Panc1 (cell line): ENCODE results near the gene TRAPPC6A. TPM values are rescaled to one million over a fixed set of nuclear protein-coding genes. Genes with fewer than 3 reads are reported as not detected.

Experiments
- ATAC-seq: fragments of 200-7000 bp; cut with Tn5 transposase; 2 replicates; pipeline ENCODE4 v1.9.1; 2020; ENCODE audit warnings: mild to moderate bottlenecking, moderate library complexity
- BruUV-seq: library from RNA; stranded (reverse); fragments of 400-500 nt; replicated peaks from 2 replicates; lab custom pipeline; 2021; lab: Mats Ljungman, UMichigan
- CTCF ChIA-PET: fragments of 300-600 bp; sonication (Branson Sonifier 250); formaldehyde crosslinking; loops from one replicate; lab custom pipeline; 2022; ENCODE audit warnings: antibody characterized with exemption; lab: Charles Lee
- POLR2A ChIA-PET: fragments of 300-600 bp; sonication (Branson Sonifier 250); formaldehyde crosslinking; loops from one replicate; lab custom pipeline; 2022; ENCODE audit warnings: antibody characterized with exemption; lab: Charles Lee
- DNase-seq: peaks from one replicate; pipeline ENCODE4 v3.0.0-alpha.2; 2010; ENCODE audit warnings: low read depth, low spot score
- H3K27ac ChIP-seq: 2 replicates; pipeline ENCODE4 v1.5.1; 2011; ENCODE audit warnings: mild to moderate bottlenecking, low read length, inconsistent platforms
- H3K27me3 ChIP-seq: fragments of 200-500 bp; sonication (Bioruptor generic); 2 replicates; pipeline ENCODE4 v1.6.0; 2014; ENCODE audit warnings: low read length, inconsistent platforms; ENCODE audit not compliant: control insufficient read depth, insufficient read depth
- H3K36me3 ChIP-seq: fragments of 200-500 bp; sonication (Bioruptor generic); 2 replicates; pipeline ENCODE4 v1.5.1; 2014; ENCODE audit warnings: inconsistent platforms, mild to moderate bottlenecking, low read length, moderate library complexity; ENCODE audit not compliant: control insufficient read depth, insufficient read depth
- H3K4me1 ChIP-seq: 2 replicates; pipeline ENCODE4 v1.5.1; 2011; ENCODE audit warnings: inconsistent platforms, mild to moderate bottlenecking, low read length, moderate library complexity; ENCODE audit not compliant: control insufficient read depth, insufficient read depth
- H3K4me3 ChIP-seq, 2 experiments: 2 replicates each; pipeline ENCODE4 v1.5.1; 2011 to 2012; ENCODE audit warnings: low read depth in 2 of 2, low read length in 2 of 2, mild to moderate bottlenecking in 2 of 2, inconsistent platforms in 1 of 2, moderate library complexity in 1 of 2
- H3K9me3 ChIP-seq: fragments of 200-500 bp; sonication (Bioruptor generic); 2 replicates; pipeline ENCODE4 v1.5.1; 2014; ENCODE audit warnings: low read depth, mild to moderate bottlenecking, inconsistent platforms, low read length, moderate library complexity; ENCODE audit not compliant: control insufficient read depth, insufficient read depth
- POLR2AphosphoS5 ChIP-seq: IDR thresholded peaks from 2 replicates; pipeline ENCODE4 v1.6.1; 2012; ENCODE audit warnings: mild to moderate bottlenecking, low read depth, low read length, moderate library complexity
- REST ChIP-seq, 2 experiments: IDR thresholded peaks; 2 replicates each; pipeline ENCODE4 v1.6.1; 2011 to 2012; ENCODE audit warnings: low read depth in 2 of 2, control low read depth in 1 of 2, low read length in 1 of 2, mild to moderate bottlenecking in 1 of 2, moderate library complexity in 1 of 2; ENCODE audit not compliant: insufficient read depth in 1 of 2
- SIN3A ChIP-seq: IDR thresholded peaks from 2 replicates; pipeline ENCODE4 v1.6.1; 2012; ENCODE audit warnings: low read depth, mild to moderate bottlenecking, low read length, moderate library complexity, borderline replicate concordance; ENCODE audit not compliant: insufficient read depth
- TCF7L2 ChIP-seq: IDR thresholded peaks from 2 replicates; pipeline ENCODE4 v1.6.1; 2011; ENCODE audit warnings: mild to moderate bottlenecking, low read depth, low read length, inconsistent platforms
- in situ Hi-C: cut with HindIII; loops from 2 replicates; pipeline ENCODE4 v1.10.0; 2016; ENCODE audit warnings: low sequenced_read_pairs, low pct_unique_long_range_greater_than_20kb
- intact Hi-C: fragments of 100-400 bp; cut with micrococcal nuclease; formaldehyde crosslinking; loops from one replicate; pipeline ENCODE4 v1.10.0; 2022; ENCODE audit not compliant: unreplicated experiment
- total RNA-seq: library from RNA; stranded (reverse); gene quantifications from one replicate; pipeline ENCODE4 v1.2.1, GENCODE V29; 2021; ENCODE audit not compliant: unreplicated experiment
- TF ChIP-seq, protein P1 (sequence below): fragments of 450-650 bp; IDR thresholded peaks from 2 replicates; pipeline ENCODE4 v1.5.1; 2017; ENCODE audit warnings: mild to moderate bottlenecking

TRAPPC6A gene
- total RNA-seq, 1 experiment from 2014 or later, result 24.7 TPM

GRCh38 chr19:45125360-45125759 lies 52.7 kb downstream of the TRAPPC6A start:
- ATAC-seq (no peak), DNase-seq (no peak)
- intact Hi-C loops (no loop called here), in situ Hi-C loops (no loop called here)
- H3K4me1 ChIP-seq, result no peaks in the 10 kb centered on the region
- H3K27ac ChIP-seq, result no peak overlapping the region
- no peaks in the 10 kb centered on the region for H3K9me3 ChIP-seq
- no peaks in the 10 kb centered on the region for H3K36me3 ChIP-seq
- ChIA-PET CTCF (no interaction called here), POLR2A (no interaction called here)
- BruUV-seq, result no TSS peak
- H3K27me3 ChIP-seq, result no peaks in the 10 kb centered on the region
- no peak for TF ChIP-seq SIN3A
- TF ChIP-seq, protein P1, sequence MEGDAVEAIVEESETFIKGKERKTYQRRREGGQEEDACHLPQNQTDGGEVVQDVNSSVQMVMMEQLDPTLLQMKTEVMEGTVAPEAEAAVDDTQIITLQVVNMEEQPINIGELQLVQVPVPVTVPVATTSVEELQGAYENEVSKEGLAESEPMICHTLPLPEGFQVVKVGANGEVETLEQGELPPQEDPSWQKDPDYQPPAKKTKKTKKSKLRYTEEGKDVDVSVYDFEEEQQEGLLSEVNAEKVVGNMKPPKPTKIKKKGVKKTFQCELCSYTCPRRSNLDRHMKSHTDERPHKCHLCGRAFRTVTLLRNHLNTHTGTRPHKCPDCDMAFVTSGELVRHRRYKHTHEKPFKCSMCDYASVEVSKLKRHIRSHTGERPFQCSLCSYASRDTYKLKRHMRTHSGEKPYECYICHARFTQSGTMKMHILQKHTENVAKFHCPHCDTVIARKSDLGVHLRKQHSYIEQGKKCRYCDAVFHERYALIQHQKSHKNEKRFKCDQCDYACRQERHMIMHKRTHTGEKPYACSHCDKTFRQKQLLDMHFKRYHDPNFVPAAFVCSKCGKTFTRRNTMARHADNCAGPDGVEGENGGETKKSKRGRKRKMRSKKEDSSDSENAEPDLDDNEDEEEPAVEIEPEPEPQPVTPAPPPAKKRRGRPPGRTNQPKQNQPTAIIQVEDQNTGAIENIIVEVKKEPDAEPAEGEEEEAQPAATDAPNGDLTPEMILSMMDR, result no peak
- TF ChIP-seq POLR2AphosphoS5, result no peak
- TF ChIP-seq REST (IDR thresholded peaks at IDR 0.05; ENCODE audit: insufficient read depth in 1 of 2, low read depth in 2 of 2, low read length in 1 of 2), result no peak
- TF ChIP-seq TCF7L2, result no peak
- H3K4me3 ChIP-seq, result no peak overlapping the region

DNA sequence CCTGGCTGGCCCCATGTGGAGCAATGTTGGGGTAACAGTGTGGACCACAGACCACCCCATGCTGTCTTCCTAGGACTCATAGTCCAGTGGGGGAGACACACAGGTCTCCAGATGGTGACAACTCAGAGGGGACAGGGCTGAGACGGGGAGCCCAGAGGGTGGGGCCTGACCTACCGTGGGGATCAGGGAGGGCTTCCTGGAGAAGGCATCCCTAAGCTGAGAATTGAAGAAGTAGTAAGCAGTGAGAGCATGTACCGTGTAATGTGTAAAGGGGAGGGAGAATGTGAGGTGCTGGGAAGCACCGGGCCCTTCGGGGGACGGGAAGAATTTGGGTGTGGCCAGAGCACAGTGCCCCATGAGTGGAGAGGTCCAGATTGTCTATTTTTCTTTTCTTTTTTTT lies 54.0 kb downstream of the TRAPPC6A start:
- H3K4me3 ChIP-seq, result no peak overlapping the region
- no peak overlapping the region for H3K27ac ChIP-seq
- H3K27me3 ChIP-seq, result no peaks in the 10 kb centered on the region
- DNase-seq (no peak), ATAC-seq (no peak)
- H3K4me1 ChIP-seq, result no peaks in the 10 kb centered on the region
- POLR2A ChIA-PET, result no interaction called here
- in situ Hi-C loops (no loop called here), intact Hi-C loops (no loop called here)
- no peaks in the 10 kb centered on the region for H3K36me3 ChIP-seq
- CTCF ChIA-PET, result no interaction called here
- no peaks in the 10 kb centered on the region for H3K9me3 ChIP-seq
- BruUV-seq, result no TSS peak
- TF ChIP-seq POLR2AphosphoS5, result no peak
- TF ChIP-seq REST (IDR thresholded peaks at IDR 0.05; ENCODE audit: insufficient read depth in 1 of 2, low read depth in 2 of 2, low read length in 1 of 2), result no peak
- TF ChIP-seq, protein P1, result no peak
- no peak for TF ChIP-seq TCF7L2
- no peak for TF ChIP-seq SIN3A
